Gastroesophageal sphincter (tissue), 3 donors: ENCODE data around the gene GRIK2.

Experiments used
- EP300 ChIP-seq: sonication (generic); formaldehyde crosslinking; IDR thresholded peaks from one replicate; pipeline ENCODE4 v1.6.1; 2017; ENCODE audit warnings: antibody characterized with exemption, mild to moderate bottlenecking
- POLR2A ChIP-seq, 2 donors: fragments of 450-650 bp; IDR thresholded peaks; one replicate each; pipeline ENCODE4 v1.6.1; 2017; ENCODE audit warnings: antibody characterized with exemption in 2 of 2, mild to moderate bottlenecking in 2 of 2, moderate library complexity in 1 of 2
- TF ChIP-seq, protein P1 (sequence below), 4 experiments: fragments of 200-600 bp in 2 of 4; fragments of 450-650 bp in 2 of 4; sonication (generic) in 1 of 4; IDR thresholded peaks; one replicate each; pipeline ENCODE4 v1.5.1; 2017 to 2019; ENCODE audit warnings: antibody characterized with exemption in 4 of 4, mild to moderate bottlenecking in 2 of 4, moderate library complexity in 2 of 4

DNA sequence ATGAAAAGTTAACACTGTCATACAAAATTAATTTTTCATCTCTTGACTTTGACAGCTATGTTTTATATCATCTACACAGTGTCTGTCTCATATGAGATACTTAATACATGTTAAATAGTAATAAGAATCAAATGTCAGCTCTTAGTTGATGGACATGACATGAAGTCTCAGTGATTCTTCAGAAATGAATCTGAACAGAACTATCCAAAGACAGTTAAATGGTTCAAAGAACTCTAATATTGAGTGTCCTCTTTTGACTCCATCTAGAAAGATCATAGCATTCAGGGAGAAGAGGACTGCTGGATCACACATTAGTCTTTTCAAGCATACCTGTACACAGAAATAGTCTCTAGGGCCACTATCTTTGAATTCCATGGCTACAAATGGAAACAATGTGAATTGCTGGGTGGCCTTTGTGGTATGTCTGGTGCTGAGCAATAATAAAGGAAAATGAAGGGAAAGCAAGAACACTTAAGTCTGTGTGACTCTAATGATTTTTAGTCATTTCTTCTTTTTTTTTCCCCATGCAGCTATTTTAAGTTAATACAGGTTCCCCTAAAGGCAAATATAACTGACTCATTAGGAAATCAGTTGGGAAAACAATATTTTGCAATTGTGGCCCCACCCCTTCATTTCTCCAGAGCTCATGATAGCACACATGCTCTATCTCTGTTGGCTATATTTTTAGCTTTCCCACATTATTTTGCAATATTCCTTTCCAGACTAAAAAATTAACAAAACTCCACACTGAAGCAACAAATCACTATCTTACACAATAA, 367.5 kb downstream of the GRIK2 start:
- TF ChIP-seq, protein P1, sequence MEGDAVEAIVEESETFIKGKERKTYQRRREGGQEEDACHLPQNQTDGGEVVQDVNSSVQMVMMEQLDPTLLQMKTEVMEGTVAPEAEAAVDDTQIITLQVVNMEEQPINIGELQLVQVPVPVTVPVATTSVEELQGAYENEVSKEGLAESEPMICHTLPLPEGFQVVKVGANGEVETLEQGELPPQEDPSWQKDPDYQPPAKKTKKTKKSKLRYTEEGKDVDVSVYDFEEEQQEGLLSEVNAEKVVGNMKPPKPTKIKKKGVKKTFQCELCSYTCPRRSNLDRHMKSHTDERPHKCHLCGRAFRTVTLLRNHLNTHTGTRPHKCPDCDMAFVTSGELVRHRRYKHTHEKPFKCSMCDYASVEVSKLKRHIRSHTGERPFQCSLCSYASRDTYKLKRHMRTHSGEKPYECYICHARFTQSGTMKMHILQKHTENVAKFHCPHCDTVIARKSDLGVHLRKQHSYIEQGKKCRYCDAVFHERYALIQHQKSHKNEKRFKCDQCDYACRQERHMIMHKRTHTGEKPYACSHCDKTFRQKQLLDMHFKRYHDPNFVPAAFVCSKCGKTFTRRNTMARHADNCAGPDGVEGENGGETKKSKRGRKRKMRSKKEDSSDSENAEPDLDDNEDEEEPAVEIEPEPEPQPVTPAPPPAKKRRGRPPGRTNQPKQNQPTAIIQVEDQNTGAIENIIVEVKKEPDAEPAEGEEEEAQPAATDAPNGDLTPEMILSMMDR (IDR thresholded peaks at IDR 0.05) = no peak
- TF ChIP-seq EP300 (no peak), POLR2A (IDR thresholded peaks at IDR 0.05) (no peak)
